ENCODE results near the gene IFT122.

- TF ChIP-seq, protein P1, sequence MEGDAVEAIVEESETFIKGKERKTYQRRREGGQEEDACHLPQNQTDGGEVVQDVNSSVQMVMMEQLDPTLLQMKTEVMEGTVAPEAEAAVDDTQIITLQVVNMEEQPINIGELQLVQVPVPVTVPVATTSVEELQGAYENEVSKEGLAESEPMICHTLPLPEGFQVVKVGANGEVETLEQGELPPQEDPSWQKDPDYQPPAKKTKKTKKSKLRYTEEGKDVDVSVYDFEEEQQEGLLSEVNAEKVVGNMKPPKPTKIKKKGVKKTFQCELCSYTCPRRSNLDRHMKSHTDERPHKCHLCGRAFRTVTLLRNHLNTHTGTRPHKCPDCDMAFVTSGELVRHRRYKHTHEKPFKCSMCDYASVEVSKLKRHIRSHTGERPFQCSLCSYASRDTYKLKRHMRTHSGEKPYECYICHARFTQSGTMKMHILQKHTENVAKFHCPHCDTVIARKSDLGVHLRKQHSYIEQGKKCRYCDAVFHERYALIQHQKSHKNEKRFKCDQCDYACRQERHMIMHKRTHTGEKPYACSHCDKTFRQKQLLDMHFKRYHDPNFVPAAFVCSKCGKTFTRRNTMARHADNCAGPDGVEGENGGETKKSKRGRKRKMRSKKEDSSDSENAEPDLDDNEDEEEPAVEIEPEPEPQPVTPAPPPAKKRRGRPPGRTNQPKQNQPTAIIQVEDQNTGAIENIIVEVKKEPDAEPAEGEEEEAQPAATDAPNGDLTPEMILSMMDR (IDR thresholded peaks at IDR 0.05), result no peak
- TF ChIP-seq EP300 (IDR thresholded peaks at IDR 0.05) (no peak), POLR2A (IDR thresholded peaks at IDR 0.05) (no peak)
These were observed 74.5 kb downstream of the IFT122 start for GRCh38 chr3:129514563-129514962.

All from upper lobe of left lung (tissue), 4 donors.